Measurements from ENCODE around the gene PES1.
"Not testable (repeated sequence)": the region's sequence is repeated elsewhere in the genome, so short reads cannot be mapped to it uniquely, and the experiment has no call there.

DNA sequence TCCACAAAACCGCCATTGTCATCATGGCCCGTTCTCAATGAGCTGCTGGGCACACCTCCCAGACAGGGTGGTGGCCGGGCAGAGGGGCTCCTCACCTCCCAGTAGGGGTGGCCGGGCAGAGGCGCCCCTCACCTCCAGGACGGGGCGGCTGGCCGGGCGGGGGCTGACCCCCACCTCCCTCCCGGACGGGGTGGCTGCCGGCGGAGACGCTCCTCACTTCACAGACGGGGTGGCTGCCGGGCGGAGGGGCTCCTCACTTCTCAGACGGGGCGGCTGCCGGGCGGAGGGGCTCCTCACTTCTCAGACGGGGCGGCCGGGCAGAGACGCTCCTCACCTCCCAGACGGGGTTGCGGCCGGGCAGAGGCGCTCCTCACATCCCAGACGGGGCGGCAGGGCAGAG is 39.8 kb upstream of the PES1 start:
- TF ChIP-seq, protein P1, sequence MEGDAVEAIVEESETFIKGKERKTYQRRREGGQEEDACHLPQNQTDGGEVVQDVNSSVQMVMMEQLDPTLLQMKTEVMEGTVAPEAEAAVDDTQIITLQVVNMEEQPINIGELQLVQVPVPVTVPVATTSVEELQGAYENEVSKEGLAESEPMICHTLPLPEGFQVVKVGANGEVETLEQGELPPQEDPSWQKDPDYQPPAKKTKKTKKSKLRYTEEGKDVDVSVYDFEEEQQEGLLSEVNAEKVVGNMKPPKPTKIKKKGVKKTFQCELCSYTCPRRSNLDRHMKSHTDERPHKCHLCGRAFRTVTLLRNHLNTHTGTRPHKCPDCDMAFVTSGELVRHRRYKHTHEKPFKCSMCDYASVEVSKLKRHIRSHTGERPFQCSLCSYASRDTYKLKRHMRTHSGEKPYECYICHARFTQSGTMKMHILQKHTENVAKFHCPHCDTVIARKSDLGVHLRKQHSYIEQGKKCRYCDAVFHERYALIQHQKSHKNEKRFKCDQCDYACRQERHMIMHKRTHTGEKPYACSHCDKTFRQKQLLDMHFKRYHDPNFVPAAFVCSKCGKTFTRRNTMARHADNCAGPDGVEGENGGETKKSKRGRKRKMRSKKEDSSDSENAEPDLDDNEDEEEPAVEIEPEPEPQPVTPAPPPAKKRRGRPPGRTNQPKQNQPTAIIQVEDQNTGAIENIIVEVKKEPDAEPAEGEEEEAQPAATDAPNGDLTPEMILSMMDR (IDR thresholded peaks at IDR 0.05): not testable (repeated sequence)
- not testable (repeated sequence) for TF ChIP-seq REST (IDR thresholded peaks at IDR 0.05; ENCODE audit: insufficient read depth in 1 of 2, low read depth in 2 of 2, low read length in 1 of 2); SIN3A (IDR thresholded peaks at IDR 0.05; ENCODE audit: borderline replicate concordance, insufficient read depth, low read depth, low read length); TCF7L2 (IDR thresholded peaks at IDR 0.05; ENCODE audit: low read depth, low read length); POLR2AphosphoS5 (IDR thresholded peaks at IDR 0.05; ENCODE audit: low read depth, low read length)
